HG02970 (cell line): ENCODE results near the gene FSCN2.
"Not testable (repeated sequence)": the region's sequence is repeated elsewhere in the genome, so short reads cannot be mapped to it uniquely, and the experiment has no call there.

ENCODE experiments used
- ATAC-seq: cut with Tn5 transposase; IDR thresholded peaks from one replicate; pipeline ENCODE4 v1.9.1; 2021; ENCODE audit warnings: mild to moderate bottlenecking, moderate library complexity, moderate number of reproducible peaks; ENCODE audit not compliant: unreplicated experiment, low FRiP score

The FSCN2 gene

GRCh38 chr17:81524039-81524864, 3.9 kb upstream of the FSCN2 start:
- no peak for ATAC-seq

GRCh38 chr17:81524865-81525159, 3.4 kb upstream of the FSCN2 start:
- ATAC-seq, result no peak

GRCh38 chr17:81526662-81527571, 1.3 kb upstream of the FSCN2 start:
- ATAC-seq, result no peak

GRCh38 chr17:81528384-81528650, 140 bp downstream of the FSCN2 start:
- no peak for ATAC-seq

- ATAC-seq, result no peak
These were observed 667 bp downstream of the FSCN2 start for GRCh38 chr17:81528651-81529436.

- no peak for ATAC-seq
These were observed 1.2 kb downstream of the FSCN2 start for GRCh38 chr17:81529437-81529803.

GRCh38 chr17:81531013-81531412, 2.8 kb downstream of the FSCN2 start:
- not testable (repeated sequence) for ATAC-seq

- ATAC-seq, result not testable (repeated sequence)
These were observed 3.8 kb downstream of the FSCN2 start for GRCh38 chr17:81531998-81532404.

- no peak for ATAC-seq
These were observed 4.5 kb downstream of the FSCN2 start for GRCh38 chr17:81532490-81533287.

- ATAC-seq, result no peak
These were observed 5.4 kb downstream of the FSCN2 start for GRCh38 chr17:81533339-81534141.

GRCh38 chr17:81534157-81535006, 6.2 kb downstream of the FSCN2 start:
- no peak for ATAC-seq

GRCh38 chr17:81535007-81535328, 6.8 kb downstream of the FSCN2 start:
- ATAC-seq, result no peak

GRCh38 chr17:81535480-81536298, 7.5 kb downstream of the FSCN2 start:
- ATAC-seq, result no peak

GRCh38 chr17:81536299-81537290, 8.4 kb downstream of the FSCN2 start:
- ATAC-seq, result no peak

GRCh38 chr17:81537343-81537855, 9.2 kb downstream of the FSCN2 start:
- ATAC-seq, result no peak

GRCh38 chr17:81537856-81538555, 9.8 kb downstream of the FSCN2 start:
- no peak for ATAC-seq
